Natural killer cell (primary cell): Measurements from ENCODE around the gene RTBDN. TPM values are rescaled to one million over a fixed set of nuclear protein-coding genes. Genes with fewer than 3 reads are reported as not detected.

Experiments
- ATAC-seq, 3 donors: fragments of 150-1000 bp in 2 of 3; fragments of 200-7000 bp in 1 of 3; cut with Tn5 transposase; 1 replicate in 1 of 3; 2 replicates in 2 of 3; pipeline ENCODE4 v1.10.0; 2021; ENCODE audit warnings: mild to moderate bottlenecking in 2 of 3, moderate library complexity in 2 of 3
- DNase-seq, 2 donors: peaks; one replicate each; pipeline versions ENCODE4 v3.0.0 to v3.0.0-alpha.2; 2013 to 2021; ENCODE audit warnings: mixed read lengths in 1 of 2
- H3K27ac ChIP-seq: one replicate; pipeline ENCODE4 v1.5.1; 2013; ENCODE audit warnings: mild to moderate bottlenecking, low read length
- H3K27me3 ChIP-seq: one replicate; pipeline ENCODE4 v1.6.1; 2013; ENCODE audit warnings: low read length; ENCODE audit not compliant: control insufficient read depth, insufficient read depth
- H3K36me3 ChIP-seq: one replicate; pipeline ENCODE4 v1.6.1; 2013; ENCODE audit warnings: low read length; ENCODE audit not compliant: control insufficient read depth, insufficient read depth
- H3K4me1 ChIP-seq: one replicate; pipeline ENCODE4 v1.6.1; 2013; ENCODE audit warnings: low read length; ENCODE audit not compliant: control insufficient read depth, insufficient read depth
- H3K4me3 ChIP-seq: one replicate; pipeline ENCODE4 v1.5.1; 2013; ENCODE audit warnings: low read length
- H3K9me3 ChIP-seq: one replicate; pipeline ENCODE4 v1.6.1; 2013; ENCODE audit warnings: low read length; ENCODE audit not compliant: control insufficient read depth, insufficient read depth
- H3K27ac Mint-ChIP-seq, 2 donors: one replicate each; pipeline ENCODE4 v1.8.0; 2022; ENCODE audit warnings: mild to moderate bottlenecking in 2 of 2, mixed read lengths in 2 of 2, moderate library complexity in 1 of 2
- H3K27me3 Mint-ChIP-seq, 2 donors: one replicate each; pipeline ENCODE4 v1.8.0; 2022; ENCODE audit warnings: low read depth in 2 of 2, mixed read lengths in 2 of 2
- H3K36me3 Mint-ChIP-seq: one replicate; pipeline ENCODE4 v1.8.0; 2022; ENCODE audit warnings: mixed read lengths
- H3K4me1 Mint-ChIP-seq, 2 donors: one replicate each; pipeline ENCODE4 v1.8.0; 2022; ENCODE audit warnings: mixed read lengths in 2 of 2
- H3K4me3 Mint-ChIP-seq: one replicate; pipeline ENCODE4 v1.8.0; 2022; ENCODE audit warnings: mild to moderate bottlenecking, moderate library complexity, mixed read lengths
- H3K9me3 Mint-ChIP-seq, 2 donors: one replicate each; pipeline ENCODE4 v1.8.0; 2022; ENCODE audit warnings: mixed read lengths in 2 of 2
- CTCF ChIP-seq: fragments of 200-600 bp; IDR thresholded peaks from one replicate; pipeline ENCODE4 v1.8.0; 2022; ENCODE audit warnings: antibody characterized with exemption
- WGBS: methylation state at CpG from one replicate; pipeline ENCODE4 v1.1.7; 2013; ENCODE audit warnings: missing lambda C conversion rate; ENCODE audit not compliant: insufficient coverage; 5-methylcytosine and 5-hydroxymethylcytosine counted together
- intact Hi-C: fragments of 100-400 bp; cut with micrococcal nuclease; formaldehyde crosslinking; loops from one replicate; pipeline ENCODE4 v1.14.2; 2022
- total RNA-seq, 4 donors: library from RNA; stranded (reverse); fragments of 120-200 nt in 1 of 4; gene quantifications; one replicate each; pipeline versions ENCODE4 v1.2.3 to v1.2.4, GENCODE V29; 2013 to 2022

RTBDN gene
- total RNA-seq, 3 donors from 2014 or later (not counting 1 experiment from before 2014, with no cell fraction given) = not detected

GRCh38 chr19:12785431-12786031 is 48.8 kb downstream of the RTBDN start:
- Mint-ChIP-seq H3K4me3 (no peak overlapping the region), H3K27me3 (no peaks in the 10 kb centered on the region), H3K9me3 (no peaks in the 10 kb centered on the region), H3K36me3 (no peaks in the 10 kb centered on the region), H3K27ac (no peak overlapping the region), H3K4me1 (peaks cover 14 to 26% of the 10 kb centered on the region in 2 donors)
- H3K4me3 ChIP-seq = no peak overlapping the region
- intact Hi-C loops = loop anchor here (5.0 to 10.0 kb wide), 2 partner anchors 259 to 317 kb away; partner anchors contain the start of gene LYL1
- 45% methylated on average over 4 of the region's 4 CpGs for WGBS
- ATAC-seq (no peak), DNase-seq (peak in 1 of 2 donors; percentile 49)
- peak overlapping the region; percentile 98 for H3K27ac ChIP-seq
- H3K36me3 ChIP-seq = no peaks in the 10 kb centered on the region
- TF ChIP-seq CTCF = no peak
- H3K4me1 ChIP-seq = peaks cover 76% of the 10 kb centered on the region
- H3K27me3 ChIP-seq = no peaks in the 10 kb centered on the region
- H3K9me3 ChIP-seq = no peaks in the 10 kb centered on the region

GRCh38 chr19:12784871-12785430 is 49.4 kb downstream of the RTBDN start:
- Mint-ChIP-seq H3K9me3 (no peaks in the 10 kb centered on the region), H3K4me3 (no peak overlapping the region), H3K4me1 (peaks cover 11 to 20% of the 10 kb centered on the region in 2 donors), H3K36me3 (no peaks in the 10 kb centered on the region), H3K27me3 (no peaks in the 10 kb centered on the region), H3K27ac (no peak overlapping the region)
- H3K36me3 ChIP-seq = no peaks in the 10 kb centered on the region
- H3K27ac ChIP-seq = peak overlapping the region; percentile 98
- no peak overlapping the region for H3K4me3 ChIP-seq
- DNase-seq (peak; percentile 68 to 83), ATAC-seq (peak; percentile 17 to 23 (median 23))
- TF ChIP-seq CTCF = no peak
- WGBS = 25% methylated on average over 5 of the region's 5 CpGs
- H3K27me3 ChIP-seq = no peaks in the 10 kb centered on the region
- intact Hi-C loops = loop anchor here (5.0 to 10.0 kb wide), 2 partner anchors 260 to 317 kb away; partner anchors contain the start of gene LYL1
- H3K9me3 ChIP-seq = no peaks in the 10 kb centered on the region
- H3K4me1 ChIP-seq = peaks cover 72% of the 10 kb centered on the region

GRCh38 chr19:12784394-12784870 is 49.9 kb downstream of the RTBDN start:
- DNase-seq (peak in 1 of 2 donors; percentile 75), ATAC-seq (no peak)
- peaks cover 77% of the 10 kb centered on the region for H3K4me1 ChIP-seq
- H3K36me3 ChIP-seq = no peaks in the 10 kb centered on the region
- Mint-ChIP-seq H3K36me3 (no peaks in the 10 kb centered on the region), H3K4me1 (peaks cover 11 to 19% of the 10 kb centered on the region in 2 donors), H3K4me3 (no peak overlapping the region), H3K27me3 (no peaks in the 10 kb centered on the region), H3K27ac (no peak overlapping the region), H3K9me3 (no peaks in the 10 kb centered on the region)
- intact Hi-C loops = loop anchor here (10.0 kb wide), 1 partner anchor 260 kb away; no protein-coding TSS in a partner anchor
- H3K27ac ChIP-seq = peak overlapping the region; percentile 98
- no peaks in the 10 kb centered on the region for H3K9me3 ChIP-seq
- H3K4me3 ChIP-seq = no peak overlapping the region
- no peaks in the 10 kb centered on the region for H3K27me3 ChIP-seq
- WGBS = 81% methylated on average over 10 of the region's 10 CpGs
- TF ChIP-seq CTCF = no peak
